ENCODE results near the gene KMT2B. TPM values are rescaled to one million over a fixed set of nuclear protein-coding genes. Genes with fewer than 3 reads are reported as not detected.
A peak's percentile ranks its signal among the peaks of the same experiment; 100 is the strongest.
"Not testable (repeated sequence)": the region's sequence is repeated elsewhere in the genome, so short reads cannot be mapped to it uniquely, and the experiment has no call there.

Gene KMT2B
- total RNA-seq, 2 donors from 2014 or later, result 67.4 to 117 TPM

DNA sequence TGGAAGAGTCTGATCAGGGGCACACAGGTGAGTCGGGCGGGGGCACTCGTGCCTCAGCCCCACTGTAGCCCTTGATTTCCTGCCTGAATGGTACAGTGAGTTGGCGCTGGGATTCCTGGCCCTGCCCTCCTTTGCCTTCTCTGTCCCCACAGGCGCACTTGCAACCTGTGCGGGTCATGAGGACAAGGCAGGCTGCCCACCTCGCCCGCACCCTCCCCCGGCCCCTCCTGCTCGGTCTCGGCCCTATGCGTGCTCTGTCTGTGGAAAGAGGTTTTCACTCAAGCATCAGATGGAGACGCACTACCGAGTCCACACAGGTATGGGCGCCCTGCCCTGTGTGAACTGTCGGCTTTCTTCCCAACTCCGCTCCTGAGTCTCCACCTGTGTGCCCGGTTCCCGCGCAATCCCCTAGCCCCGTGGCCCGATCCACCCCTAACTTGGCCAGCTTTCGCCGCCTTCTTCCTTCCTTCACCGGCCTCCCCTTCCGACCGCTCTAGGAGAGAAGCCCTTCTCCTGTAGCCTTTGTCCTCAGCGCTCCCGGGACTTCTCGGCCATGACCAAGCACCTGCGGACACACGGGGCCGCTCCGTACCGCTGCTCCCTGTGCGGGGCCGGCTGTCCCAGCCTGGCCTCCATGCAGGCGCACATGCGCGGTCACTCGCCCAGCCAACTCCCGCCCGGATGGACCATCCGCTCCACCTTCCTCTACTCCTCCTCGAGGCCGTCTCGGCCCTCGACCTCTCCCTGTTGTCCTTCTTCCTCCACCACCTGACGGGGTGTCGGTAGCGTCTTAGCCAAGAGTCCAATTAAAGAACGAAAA is 1.6 kb upstream of the KMT2B start:
- Mint-ChIP-seq H3K9me3 (no peaks in the 10 kb centered on the region), H3K4me1 (peaks cover 5% of the 10 kb centered on the region), H3K36me3 (ENCODE audit: low read depth) (peaks cover 88% of the 10 kb centered on the region), H3K27me3 (no peaks in the 10 kb centered on the region), H3K27ac (peak overlapping the region; percentile 98), H3K4me3 (peak overlapping the region; percentile 96)
- no peak for ATAC-seq (replicated peaks)

DNA sequence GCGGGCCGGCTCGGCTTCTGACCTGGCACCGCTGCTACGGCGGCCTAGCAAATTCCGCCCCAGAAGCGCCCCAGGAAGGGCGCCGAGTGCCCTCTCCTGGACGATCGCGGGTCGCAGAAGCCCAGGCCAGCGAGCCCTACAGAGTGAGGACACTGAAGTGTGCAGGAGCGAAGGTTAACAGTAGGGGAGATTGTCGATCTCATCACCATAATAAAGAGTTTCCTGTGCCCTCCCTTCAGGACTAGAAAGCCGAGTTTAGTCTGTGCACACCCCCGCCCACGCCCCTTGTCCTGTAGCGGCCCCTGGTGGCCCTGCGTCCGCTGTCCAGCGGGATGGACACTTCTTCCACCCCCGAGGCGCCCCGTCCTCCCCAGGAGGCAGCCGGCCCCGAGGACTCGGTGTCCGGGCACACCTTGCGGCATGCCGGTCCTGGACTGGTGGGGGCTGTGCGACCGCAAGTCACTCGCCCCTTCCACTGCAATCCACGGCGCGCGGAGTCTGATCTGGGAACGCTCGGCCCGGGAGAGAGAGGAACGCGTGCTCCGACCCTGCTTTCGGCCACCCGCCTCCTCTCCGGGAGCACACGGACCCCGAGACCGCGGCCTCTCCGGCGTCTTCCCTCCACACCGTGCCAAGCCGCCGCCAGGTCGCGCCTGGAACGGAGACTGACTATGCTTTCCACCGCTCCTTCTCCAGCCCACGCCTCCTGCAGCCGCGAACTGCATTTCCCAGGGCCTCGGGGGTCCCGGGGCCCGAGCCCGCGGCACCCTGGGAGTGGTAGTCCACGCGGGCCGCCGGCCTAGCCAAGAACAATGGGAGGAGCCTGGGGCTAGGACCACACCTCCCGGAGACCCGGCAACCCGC is 770 bp upstream of the KMT2B start:
- Mint-ChIP-seq H3K27me3 (no peaks in the 10 kb centered on the region), H3K27ac (peak overlapping the region; percentile 98), H3K9me3 (no peaks in the 10 kb centered on the region), H3K36me3 (ENCODE audit: low read depth) (peaks cover 92% of the 10 kb centered on the region), H3K4me3 (peak overlapping the region; percentile 96), H3K4me1 (no peaks in the 10 kb centered on the region)
- ATAC-seq (replicated peaks), result peak; percentile 55

GRCh38 chr19:35718345-35719041 is 690 bp downstream of the KMT2B start:
- Mint-ChIP-seq H3K27me3 (no peaks in the 10 kb centered on the region), H3K27ac (peak overlapping the region; percentile 94), H3K4me1 (no peaks in the 10 kb centered on the region), H3K36me3 (ENCODE audit: low read depth) (peaks cover 92% of the 10 kb centered on the region), H3K4me3 (peak overlapping the region; percentile 89), H3K9me3 (no peaks in the 10 kb centered on the region)
- peak; percentile 3 for ATAC-seq (replicated peaks)

DNA sequence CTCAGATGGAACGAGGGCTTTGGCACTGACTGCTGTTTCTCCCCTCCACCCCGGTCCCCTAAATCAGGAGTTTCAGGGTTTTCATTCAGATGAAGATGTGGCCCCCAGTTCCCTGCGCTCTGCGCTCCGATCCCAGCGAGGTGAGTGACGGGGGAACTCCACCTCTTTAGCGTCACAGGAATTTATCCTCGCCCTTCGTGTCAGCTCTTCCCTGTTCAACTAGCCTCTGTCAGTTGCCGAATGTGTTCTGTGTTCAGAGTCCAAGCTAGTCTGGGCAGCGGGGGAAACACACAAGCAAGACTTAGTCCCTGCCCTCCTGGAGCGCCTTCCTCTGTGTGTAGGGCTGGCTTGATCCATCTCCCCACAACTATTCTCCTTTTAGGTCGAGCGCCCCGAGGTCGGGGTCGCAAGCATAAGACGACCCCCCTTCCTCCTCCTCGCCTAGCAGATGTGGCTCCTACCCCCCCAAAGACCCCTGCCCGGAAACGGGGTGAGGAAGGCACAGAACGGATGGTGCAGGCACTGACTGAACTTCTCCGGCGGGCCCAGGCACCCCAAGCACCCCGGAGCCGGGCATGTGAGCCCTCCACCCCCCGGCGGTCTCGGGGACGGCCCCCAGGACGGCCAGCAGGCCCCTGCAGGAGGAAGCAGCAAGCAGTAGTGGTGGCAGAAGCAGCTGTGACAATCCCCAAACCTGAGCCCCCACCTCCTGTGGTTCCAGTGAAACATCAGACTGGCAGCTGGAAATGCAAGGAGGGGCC is 1.8 kb downstream of the KMT2B start:
- Mint-ChIP-seq H3K27ac (peak overlapping the region; percentile 94), H3K4me1 (peaks cover 5% of the 10 kb centered on the region), H3K27me3 (no peaks in the 10 kb centered on the region), H3K9me3 (no peaks in the 10 kb centered on the region), H3K36me3 (ENCODE audit: low read depth) (peaks cover 92% of the 10 kb centered on the region), H3K4me3 (peak overlapping the region; percentile 89)
- ATAC-seq (replicated peaks), result no peak

DNA sequence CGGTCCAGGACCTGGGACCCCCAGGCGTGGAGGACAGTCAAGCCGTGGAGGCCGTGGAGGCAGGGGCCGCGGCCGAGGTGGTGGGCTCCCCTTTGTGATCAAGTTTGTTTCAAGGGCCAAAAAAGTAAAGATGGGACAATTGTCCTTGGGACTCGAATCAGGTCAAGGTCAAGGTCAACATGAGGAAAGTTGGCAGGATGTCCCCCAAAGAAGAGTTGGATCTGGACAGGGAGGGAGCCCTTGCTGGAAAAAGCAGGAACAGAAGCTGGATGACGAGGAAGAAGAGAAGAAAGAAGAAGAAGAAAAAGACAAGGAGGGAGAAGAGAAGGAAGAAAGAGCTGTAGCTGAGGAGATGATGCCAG is 2.3 kb downstream of the KMT2B start:
- no peaks in the 10 kb centered on the region for H3K27me3 Mint-ChIP-seq
- H3K4me3 Mint-ChIP-seq, result peak overlapping the region; percentile 89
- peaks cover 5% of the 10 kb centered on the region for H3K4me1 Mint-ChIP-seq
- no peak for ATAC-seq (replicated peaks)
- no peaks in the 10 kb centered on the region for H3K9me3 Mint-ChIP-seq
- peaks cover 92% of the 10 kb centered on the region for H3K36me3 Mint-ChIP-seq (ENCODE audit: low read depth)
- H3K27ac Mint-ChIP-seq, result no peak overlapping the region

- H3K27me3 Mint-ChIP-seq, result no peaks in the 10 kb centered on the region
- H3K9me3 Mint-ChIP-seq, result no peaks in the 10 kb centered on the region
- ATAC-seq (replicated peaks), result no peak
- peak overlapping the region; percentile 54 for H3K27ac Mint-ChIP-seq
- H3K36me3 Mint-ChIP-seq (ENCODE audit: low read depth), result peaks cover 92% of the 10 kb centered on the region
- no peak overlapping the region for H3K4me3 Mint-ChIP-seq
- H3K4me1 Mint-ChIP-seq, result peaks cover 5% of the 10 kb centered on the region
Observed at GRCh38 chr19:35720648-35721047, 2.8 kb downstream of the KMT2B start.

DNA sequence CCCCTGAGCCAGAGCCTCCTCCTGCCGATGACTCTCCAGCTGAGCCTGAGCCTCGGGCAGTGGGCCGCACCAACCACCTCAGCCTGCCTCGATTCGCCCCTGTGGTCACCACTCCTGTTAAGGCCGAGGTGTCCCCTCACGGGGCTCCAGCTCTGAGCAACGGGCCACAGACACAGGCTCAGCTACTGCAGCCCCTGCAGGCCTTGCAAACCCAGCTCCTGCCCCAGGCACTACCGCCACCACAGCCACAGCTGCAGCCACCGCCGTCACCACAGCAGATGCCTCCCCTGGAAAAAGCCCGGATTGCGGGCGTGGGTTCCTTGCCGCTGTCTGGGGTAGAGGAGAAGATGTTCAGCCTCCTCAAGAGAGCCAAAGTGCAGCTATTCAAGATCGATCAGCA is 3.6 kb downstream of the KMT2B start:
- Mint-ChIP-seq H3K27me3 (no peaks in the 10 kb centered on the region), H3K4me3 (peak overlapping the region; percentile 15), H3K4me1 (peaks cover 5% of the 10 kb centered on the region), H3K27ac (peak overlapping the region; percentile 54), H3K36me3 (ENCODE audit: low read depth) (peaks cover 92% of the 10 kb centered on the region), H3K9me3 (no peaks in the 10 kb centered on the region)
- ATAC-seq (replicated peaks), result no peak

GRCh38 chr19:35722461-35722860 is 4.7 kb downstream of the KMT2B start:
- peak overlapping the region; percentile 54 for H3K27ac Mint-ChIP-seq
- H3K4me3 Mint-ChIP-seq, result peak overlapping the region; percentile 15
- H3K9me3 Mint-ChIP-seq, result no peaks in the 10 kb centered on the region
- peaks cover 5% of the 10 kb centered on the region for H3K4me1 Mint-ChIP-seq
- no peak for ATAC-seq (replicated peaks)
- H3K27me3 Mint-ChIP-seq, result no peaks in the 10 kb centered on the region
- H3K36me3 Mint-ChIP-seq (ENCODE audit: low read depth), result peaks cover 92% of the 10 kb centered on the region

DNA sequence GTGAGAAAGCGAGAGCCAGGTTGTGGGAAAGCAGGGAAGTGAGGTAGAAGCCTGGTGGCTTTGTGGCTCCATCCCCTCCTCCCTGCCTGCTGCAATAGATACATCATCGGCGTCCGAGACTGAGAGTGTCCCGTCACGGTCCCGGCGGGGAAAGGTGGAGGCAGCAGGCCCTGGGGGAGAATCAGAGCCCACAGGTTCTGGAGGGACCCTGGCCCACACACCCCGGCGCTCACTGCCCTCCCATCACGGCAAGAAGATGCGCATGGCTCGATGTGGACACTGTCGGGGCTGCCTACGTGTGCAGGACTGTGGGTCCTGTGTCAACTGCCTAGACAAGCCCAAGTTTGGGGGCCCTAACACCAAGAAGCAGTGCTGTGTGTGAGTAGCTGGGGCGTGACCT is 5.1 kb downstream of the KMT2B start:
- Mint-ChIP-seq H3K4me1 (peaks cover 5% of the 10 kb centered on the region), H3K4me3 (peak overlapping the region; percentile 15), H3K27me3 (no peaks in the 10 kb centered on the region), H3K36me3 (ENCODE audit: low read depth) (peaks cover 96% of the 10 kb centered on the region), H3K27ac (peak overlapping the region; percentile 54), H3K9me3 (no peaks in the 10 kb centered on the region)
- ATAC-seq (replicated peaks), result no peak

DNA sequence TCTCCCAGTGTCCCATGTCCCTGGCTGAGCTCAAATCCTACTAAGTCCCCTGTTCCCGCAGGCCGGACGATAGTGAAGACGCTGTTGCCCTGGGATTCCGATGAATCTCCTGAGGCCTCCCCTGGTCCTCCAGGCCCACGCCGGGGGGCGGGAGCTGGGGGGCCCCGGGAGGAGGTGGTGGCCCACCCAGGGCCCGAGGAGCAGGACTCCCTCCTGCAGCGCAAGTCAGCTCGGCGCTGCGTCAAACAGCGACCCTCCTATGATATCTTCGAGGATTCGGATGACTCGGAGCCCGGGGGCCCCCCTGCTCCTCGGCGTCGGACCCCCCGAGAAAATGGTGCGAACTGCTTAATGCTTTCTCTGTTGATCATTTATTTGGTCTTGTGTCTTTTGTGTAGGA is 5.9 kb downstream of the KMT2B start:
- peaks cover 100% of the 10 kb centered on the region for H3K36me3 Mint-ChIP-seq (ENCODE audit: low read depth)
- ATAC-seq (replicated peaks), result no peak
- peaks cover 5% of the 10 kb centered on the region for H3K4me1 Mint-ChIP-seq
- no peak overlapping the region for H3K27ac Mint-ChIP-seq
- H3K27me3 Mint-ChIP-seq, result no peaks in the 10 kb centered on the region
- no peaks in the 10 kb centered on the region for H3K9me3 Mint-ChIP-seq
- H3K4me3 Mint-ChIP-seq, result no peak overlapping the region

DNA sequence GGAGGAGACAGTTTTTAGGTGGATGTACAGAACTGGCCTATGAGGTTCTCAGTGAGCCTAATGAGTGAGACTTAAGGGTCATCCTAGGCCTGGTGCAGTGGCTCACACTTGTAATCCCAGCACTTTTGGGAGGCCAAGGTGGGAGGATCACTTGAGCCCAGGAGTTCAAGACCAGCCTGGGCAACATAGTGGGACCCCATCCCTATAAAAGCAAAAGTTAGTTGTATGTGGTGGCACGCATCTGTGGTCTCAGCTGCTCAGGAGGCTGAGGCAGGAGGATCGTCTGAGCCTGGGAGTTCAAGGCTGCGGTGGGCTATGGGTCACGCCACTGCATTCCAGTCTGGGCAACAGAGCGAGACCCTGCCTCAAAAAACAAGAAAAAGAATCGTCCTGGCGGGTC is 6.3 kb downstream of the KMT2B start:
- ATAC-seq (replicated peaks); H3K27me3 Mint-ChIP-seq; H3K9me3 Mint-ChIP-seq; H3K27ac Mint-ChIP-seq; H3K4me3 Mint-ChIP-seq; H3K4me1 Mint-ChIP-seq: not testable (repeated sequence)
- H3K36me3 Mint-ChIP-seq (ENCODE audit: low read depth), result peaks cover 100% of the 10 kb centered on the region

- Mint-ChIP-seq H3K27me3 (no peaks in the 10 kb centered on the region), H3K36me3 (ENCODE audit: low read depth) (peaks cover 100% of the 10 kb centered on the region), H3K27ac (no peak overlapping the region), H3K4me3 (no peak overlapping the region), H3K4me1 (peaks cover 5% of the 10 kb centered on the region), H3K9me3 (no peaks in the 10 kb centered on the region)
- no peak for ATAC-seq (replicated peaks)
Observed at GRCh38 chr19:35724560-35724959, 6.8 kb downstream of the KMT2B start.

- Mint-ChIP-seq H3K9me3 (no peaks in the 10 kb centered on the region), H3K27ac (no peak overlapping the region), H3K4me1 (peaks cover 5% of the 10 kb centered on the region), H3K36me3 (ENCODE audit: low read depth) (peaks cover 100% of the 10 kb centered on the region), H3K27me3 (no peaks in the 10 kb centered on the region), H3K4me3 (no peak overlapping the region)
- no peak for ATAC-seq (replicated peaks)
Observed at GRCh38 chr19:35725216-35725861, 7.5 kb downstream of the KMT2B start.
